ENCODE results near the gene PRADC1.
"Not testable (repeated sequence)": the region's sequence is repeated elsewhere in the genome, so short reads cannot be mapped to it uniquely, and the experiment has no call there.

The PRADC1 gene

GRCh38 chr2:73202156-73203054 is 30.6 kb downstream of the PRADC1 start, which contains the start of gene NOTO:
TSS of gene NOTO (plus strand) at chr2:73202574. CDS start at chr2:73202667, 93 bp downstream.
- DNase-seq (ENCODE audit: low spot score), result no peak

GRCh38 chr2:73200281-73200680 is 32.8 kb downstream of the PRADC1 start:
- DNase-seq (ENCODE audit: low spot score), result not testable (repeated sequence)

GRCh38 chr2:73197579-73197978 is 35.5 kb downstream of the PRADC1 start:
- no peak for DNase-seq (ENCODE audit: low spot score)

GRCh38 chr2:73187549-73187948 is 45.5 kb downstream of the PRADC1 start:
- DNase-seq (ENCODE audit: low spot score), result no peak

GRCh38 chr2:73185965-73186364 is 47.1 kb downstream of the PRADC1 start:
- DNase-seq (ENCODE audit: low spot score), result no peak
